ENCODE data around the gene TPPP3. TPM values are rescaled to one million over a fixed set of nuclear protein-coding genes. Genes with fewer than 3 reads are reported as not detected.
A peak's percentile ranks its signal among the peaks of the same experiment; 100 is the strongest.

TPPP3 gene
- total RNA-seq, 1 experiment from 2014 or later: 3.1 TPM

DNA sequence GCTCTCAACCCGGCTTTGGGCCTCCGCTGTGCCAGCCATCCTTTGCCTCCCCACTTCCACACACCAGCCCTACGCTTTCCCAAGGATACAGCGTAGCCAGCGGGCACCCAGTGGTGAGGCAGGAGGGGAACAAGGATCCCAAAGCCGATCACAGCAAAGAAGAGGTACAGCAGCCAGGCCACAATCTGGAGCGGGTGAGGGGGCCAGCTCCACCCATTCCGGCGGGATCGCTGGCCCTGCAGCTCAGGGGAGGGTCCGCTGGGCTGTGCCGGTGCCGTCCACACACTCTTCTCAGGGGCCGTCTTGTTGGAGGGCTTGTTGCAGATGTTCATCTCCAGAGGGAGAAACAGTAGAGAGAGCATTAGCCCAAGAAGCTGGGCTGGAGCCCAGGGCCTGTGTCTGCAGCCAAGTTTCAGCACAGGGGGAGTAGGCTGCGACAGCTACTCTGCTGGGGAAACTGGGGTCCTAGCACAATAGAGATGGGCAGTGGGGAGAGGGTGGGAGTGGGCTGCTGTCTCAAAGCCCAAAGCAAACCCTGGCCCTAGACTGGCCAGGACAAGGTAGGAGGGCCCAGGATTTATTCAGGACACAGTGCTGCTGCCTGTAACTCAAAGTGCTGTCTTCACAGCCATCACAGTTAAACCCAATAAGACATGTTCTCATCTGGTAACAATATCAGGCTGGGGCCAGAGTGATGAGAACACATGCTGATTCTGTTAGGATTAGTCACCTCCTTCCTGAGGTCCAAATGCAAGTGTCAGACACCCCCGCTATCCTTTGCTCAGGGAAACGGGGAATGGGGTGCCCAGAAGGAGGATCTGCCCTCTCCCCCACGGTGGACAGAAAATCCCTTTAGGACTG lies 13.0 kb upstream of the TPPP3 start:
- Histone ChIP-seq H3K27ac (peak overlapping the region; percentile 86; the same call in 1 of the 2 replicates), H3K4me2 (no peak overlapping the region), H2AFZ (no peak overlapping the region), H3K4me3 (no peak overlapping the region), H3F3A (ENCODE audit: insufficient read depth, low read depth) (peaks cover 18% of the 10 kb centered on the region; the same call in 1 of the 2 replicates), H3K79me2 (ENCODE audit: low read depth) (no peaks in the 10 kb centered on the region), H3K27me3 (ENCODE audit: insufficient read depth, low read depth) (no peaks in the 10 kb centered on the region), H3K9me2 (ENCODE audit: insufficient read depth) (no peaks in the 10 kb centered on the region), H3K36me3 (ENCODE audit: low read depth) (no peaks in the 10 kb centered on the region), H3K9me3 (ENCODE audit: insufficient read depth, low read depth) (no peaks in the 10 kb centered on the region), H3K4me1 (replicated peaks; ENCODE audit: insufficient read depth) (peaks cover 34% of the 10 kb centered on the region), H4K20me1 (ENCODE audit: insufficient read depth) (no peaks in the 10 kb centered on the region)
- DNase-seq: no peak
- POLR2A ChIA-PET (ENCODE audit: unreplicated experiment): no interaction called here
- intact Hi-C loops (cut with micrococcal nuclease; ENCODE audit: unreplicated experiment): no loop called here
- TF ChIP-seq CTCF (conservative IDR thresholded peaks at IDR 0.05) (no peak), EZH2 (IDR thresholded peaks at IDR 0.05; ENCODE audit: low read depth) (no peak)
- CTCF ChIA-PET: interaction anchor here (0.5 to 0.6 kb wide), 3 partner anchors 12 to 60 kb away, joined by 3 to 11 read pairs (median 3); no protein-coding TSS in a partner anchor
- no TSS peak for BruUV-seq (replicated peaks)

GRCh38 chr16:67405336-67405735 lies 12.0 kb upstream of the TPPP3 start:
- POLR2A ChIA-PET (ENCODE audit: unreplicated experiment): no interaction called here
- H2AFZ ChIP-seq: no peak overlapping the region

DNA sequence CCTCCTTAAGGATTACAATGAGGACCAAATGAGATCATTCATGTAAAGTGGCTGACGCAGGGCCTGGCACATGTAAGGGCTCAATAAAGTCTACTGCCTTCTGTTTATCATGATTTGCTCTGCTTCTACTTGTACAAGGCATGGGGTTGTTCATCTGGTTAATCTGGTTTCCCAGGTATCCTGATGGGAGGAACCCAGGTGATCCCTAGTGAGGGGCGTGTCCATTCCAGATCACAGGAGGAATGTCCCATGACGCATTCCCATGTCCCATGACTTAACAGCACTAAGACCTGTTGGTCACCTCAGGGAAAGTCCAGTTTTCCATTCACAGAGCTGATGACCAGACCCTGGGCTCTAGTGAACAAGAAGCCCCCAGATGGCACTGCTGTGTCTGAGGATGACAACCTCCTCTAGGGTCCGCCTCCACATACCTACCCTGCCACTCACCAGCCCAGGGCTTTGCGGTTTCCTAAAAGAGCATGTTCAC lies 11.5 kb upstream of the TPPP3 start:
- intact Hi-C loops (cut with micrococcal nuclease; ENCODE audit: unreplicated experiment): no loop called here
- peak; percentile 90 to 98 for DNase-seq

More at GRCh38 chr16:67405336-67405735, 12.0 kb upstream of the TPPP3 start:
- Histone ChIP-seq H3K79me2 (ENCODE audit: low read depth) (no peaks in the 10 kb centered on the region), H3K4me1 (replicated peaks; ENCODE audit: insufficient read depth) (peaks cover 32% of the 10 kb centered on the region), H3K4me3 (peak overlapping the region; percentile 16; the same call in 1 of the 2 replicates), H3K36me3 (ENCODE audit: low read depth) (no peaks in the 10 kb centered on the region), H3K27me3 (ENCODE audit: insufficient read depth, low read depth) (no peaks in the 10 kb centered on the region), H3K27ac (peak overlapping the region; percentile 86), H3K4me2 (peak overlapping the region; percentile 80), H3K9me2 (ENCODE audit: insufficient read depth) (no peaks in the 10 kb centered on the region), H4K20me1 (ENCODE audit: insufficient read depth) (no peaks in the 10 kb centered on the region), H3F3A (ENCODE audit: insufficient read depth, low read depth) (peaks cover 18% of the 10 kb centered on the region; the same call in 1 of the 2 replicates), H3K9me3 (ENCODE audit: insufficient read depth, low read depth) (no peaks in the 10 kb centered on the region)
- BruUV-seq (replicated peaks): TSS peak; percentile 100
- no peak for DNase-seq
- CTCF ChIA-PET: no interaction called here
- TF ChIP-seq EZH2 (IDR thresholded peaks at IDR 0.05; ENCODE audit: low read depth): no peak
- no peak for TF ChIP-seq CTCF (conservative IDR thresholded peaks at IDR 0.05)
- intact Hi-C loops (cut with micrococcal nuclease; ENCODE audit: unreplicated experiment): no loop called here

More for the DNA sequence above, 11.5 kb upstream of the TPPP3 start:
- H3K79me2 ChIP-seq (ENCODE audit: low read depth): no peaks in the 10 kb centered on the region
- BruUV-seq (replicated peaks): no TSS peak
- ChIA-PET CTCF (no interaction called here), POLR2A (ENCODE audit: unreplicated experiment) (interaction anchor here (0.5 to 0.7 kb wide), 2 partner anchors 136 to 533 kb away, joined by 4 to 20 read pairs; no protein-coding TSS in a partner anchor)
- H2AFZ ChIP-seq: no peak overlapping the region
- no peaks in the 10 kb centered on the region for H3K27me3 ChIP-seq (ENCODE audit: insufficient read depth, low read depth)
- H4K20me1 ChIP-seq (ENCODE audit: insufficient read depth): no peaks in the 10 kb centered on the region
- no peaks in the 10 kb centered on the region for H3K9me3 ChIP-seq (ENCODE audit: insufficient read depth, low read depth)
- TF ChIP-seq EZH2 (IDR thresholded peaks at IDR 0.05; ENCODE audit: low read depth) (no peak), CTCF (conservative IDR thresholded peaks at IDR 0.05) (no peak)
- H3K27ac ChIP-seq: peak overlapping the region; percentile 86
- peaks cover 32% of the 10 kb centered on the region for H3K4me1 ChIP-seq (replicated peaks; ENCODE audit: insufficient read depth)
- peaks cover 18% of the 10 kb centered on the region; the same call in 1 of the 2 replicates for H3F3A ChIP-seq (ENCODE audit: insufficient read depth, low read depth)
- H3K9me2 ChIP-seq (ENCODE audit: insufficient read depth): no peaks in the 10 kb centered on the region
- no peaks in the 10 kb centered on the region for H3K36me3 ChIP-seq (ENCODE audit: low read depth)
- H3K4me2 ChIP-seq: peak overlapping the region; percentile 80
- H3K4me3 ChIP-seq: peak overlapping the region; percentile 25; the same call in 1 of the 2 replicates

Data from PC-9 (cell line).